Endometrial microvascular endothelial cells (primary cell): ENCODE data around the gene INTS14. TPM values are rescaled to one million over a fixed set of nuclear protein-coding genes. Genes with fewer than 3 reads are reported as not detected.

Source experiments
- in situ Hi-C: cut with HindIII; loops from 2 replicates; pipeline ENCODE4 v1.10.0; 2017; ENCODE audit warnings: low sequenced_read_pairs, low pct_unique_long_range_greater_than_20kb; ENCODE audit errors: inconsistent ontology term
- total RNA-seq: library from RNA; depleted of rRNA; stranded (reverse); fragments of >200 nt; gene quantifications from one replicate; pipeline ENCODE4 v1.2.3, GENCODE V29; 2015; ENCODE audit errors: inconsistent ontology term

INTS14 gene
- 47.9 TPM for total RNA-seq

DNA sequence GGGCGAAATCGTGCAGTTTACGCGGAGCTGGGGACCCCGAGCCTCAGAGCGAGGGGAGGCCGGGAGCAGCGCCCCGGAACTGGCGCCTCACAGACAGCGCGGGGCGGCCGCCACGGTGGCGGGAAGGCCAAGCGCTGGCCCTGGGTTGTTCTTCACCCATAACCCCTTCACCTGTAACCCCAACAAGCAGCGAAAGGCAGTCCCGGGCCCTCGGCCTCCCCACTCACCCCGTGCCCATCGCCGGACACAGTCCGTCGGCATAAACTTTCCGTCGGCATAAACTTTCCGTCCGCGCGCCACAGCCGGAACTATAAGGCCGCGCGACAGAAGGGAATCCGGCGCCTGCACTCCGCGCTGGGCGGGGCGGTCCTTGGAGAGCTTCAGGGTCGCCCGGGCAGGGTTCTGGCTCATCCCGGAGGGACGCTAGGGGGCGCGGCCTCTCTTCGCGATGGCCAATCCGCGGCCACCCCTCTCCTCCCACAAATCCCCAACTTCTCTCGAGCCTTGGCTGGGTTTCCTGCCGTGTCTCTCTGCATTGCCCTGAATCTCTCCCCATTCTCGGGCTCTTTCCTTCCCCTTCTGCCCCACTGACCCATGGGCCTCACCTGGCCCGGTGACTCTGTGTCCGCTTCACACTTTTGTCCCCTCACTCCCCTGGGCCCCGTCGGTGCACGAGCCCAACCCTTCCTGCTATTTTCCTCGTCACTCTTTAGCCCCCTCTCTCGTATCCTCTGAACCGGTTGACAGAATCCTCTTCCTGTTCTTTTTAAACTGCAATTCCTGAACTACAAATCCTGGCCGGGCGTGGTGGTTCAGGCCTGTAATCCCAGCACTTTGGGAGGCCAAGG, at the start of gene INTS14:
Gene INTS14 (minus strand): TSS at position 261 of the 848 bp plus-strand sequence. CDS start 3,751 bp downstream, outside the sequence.
- in situ Hi-C loops, result no loop called here

DNA sequence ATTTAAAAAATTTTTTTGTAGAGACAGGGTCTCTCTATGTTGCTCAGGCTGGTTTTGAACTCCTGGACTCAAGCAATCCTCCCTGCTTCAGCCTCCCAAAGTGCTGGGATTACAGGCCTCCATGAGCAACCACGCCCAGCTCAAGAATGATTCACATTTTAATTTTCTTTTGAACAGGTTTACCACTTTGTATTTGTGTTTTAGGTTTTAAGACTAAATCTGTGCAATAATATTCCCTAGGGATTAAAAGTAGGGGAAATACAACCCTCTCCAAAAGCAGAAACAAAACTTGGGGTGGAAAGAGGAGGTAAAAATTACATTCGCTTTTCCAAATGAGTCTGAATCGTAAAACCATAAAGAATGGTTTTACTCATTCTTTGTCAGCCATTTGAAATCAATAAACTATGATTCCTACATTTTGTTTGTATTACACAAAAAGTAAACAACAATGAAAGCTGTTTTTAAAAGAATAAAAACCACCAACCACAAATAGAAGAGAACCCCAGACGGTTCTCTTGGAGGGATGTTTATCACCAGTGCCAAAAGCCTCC, 48.6 kb upstream of the INTS14 start:
- in situ Hi-C loops, result no loop called here

DNA sequence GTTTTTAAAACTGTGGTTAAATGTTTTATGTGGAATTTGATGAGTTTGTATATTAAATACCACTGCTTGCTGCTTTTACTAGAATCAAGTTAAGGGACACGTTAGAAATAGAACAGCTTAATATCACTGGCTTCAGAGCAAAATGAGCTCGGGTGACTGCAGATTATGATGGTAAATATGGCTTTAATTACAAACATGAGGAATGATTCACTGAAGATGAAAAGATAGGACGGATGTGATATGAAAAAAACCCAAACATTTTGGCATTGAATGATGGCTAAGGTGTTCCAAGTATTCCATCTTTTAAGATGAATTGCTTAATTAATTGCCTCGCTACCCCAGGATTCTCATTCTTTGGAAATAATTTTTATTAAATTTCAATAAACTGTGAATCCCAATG, 44.5 kb upstream of the INTS14 start:
- in situ Hi-C loops, result no loop called here

GRCh38 chr15:65655026-65655425, 44.1 kb upstream of the INTS14 start:
- in situ Hi-C loops, result no loop called here

- in situ Hi-C loops, result no loop called here
Observed at GRCh38 chr15:65653801-65654521, 43.0 kb upstream of the INTS14 start.

DNA sequence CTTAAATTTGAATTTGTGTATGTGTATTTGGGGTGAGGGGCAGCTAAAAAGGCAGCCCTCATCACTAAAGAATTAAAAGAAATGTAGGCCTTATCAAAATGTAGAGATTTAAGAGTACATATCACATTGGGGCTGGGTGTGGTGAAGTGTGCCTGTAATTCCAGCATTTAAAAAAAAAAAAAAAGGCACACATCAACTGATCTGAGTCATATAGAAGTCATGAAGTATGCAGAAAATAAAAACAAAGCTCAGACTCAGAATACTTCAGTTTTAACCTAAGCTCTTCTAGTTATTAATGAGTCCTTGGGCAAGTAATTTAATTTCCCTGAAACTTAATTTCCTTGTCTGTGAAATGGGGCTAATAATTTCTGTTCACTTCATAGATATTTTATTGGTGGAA, 42.4 kb upstream of the INTS14 start:
- in situ Hi-C loops, result no loop called here

GRCh38 chr15:65651831-65652749, 41.2 kb upstream of the INTS14 start:
- in situ Hi-C loops, result no loop called here

- in situ Hi-C loops, result no loop called here
Observed at GRCh38 chr15:65651042-65651322, 40.1 kb upstream of the INTS14 start.

- in situ Hi-C loops, result no loop called here
Observed at GRCh38 chr15:65650312-65651041, 39.5 kb upstream of the INTS14 start.

GRCh38 chr15:65646486-65646885, 35.6 kb upstream of the INTS14 start:
- in situ Hi-C loops, result no loop called here

DNA sequence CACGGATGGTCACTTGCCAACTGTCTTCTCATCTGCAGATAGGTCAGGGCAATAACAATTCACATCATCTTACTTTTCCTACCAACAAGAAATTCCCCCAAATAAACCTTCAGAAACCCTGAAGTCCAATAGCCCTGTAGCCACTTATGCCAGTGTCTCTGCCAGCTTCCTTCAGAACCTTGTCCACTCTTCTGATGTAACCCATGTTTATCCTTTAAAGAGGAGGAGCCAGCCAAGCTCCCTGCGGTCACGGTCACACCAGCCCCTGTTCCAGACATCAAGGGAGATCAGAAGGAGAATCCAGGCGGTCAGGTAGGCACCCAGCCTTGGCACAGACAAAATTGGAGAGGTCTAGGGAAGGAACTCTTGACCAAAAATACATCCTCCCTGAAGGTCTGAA, 34.5 kb upstream of the INTS14 start:
- in situ Hi-C loops, result no loop called here

GRCh38 chr15:65644282-65644681, 33.4 kb upstream of the INTS14 start:
- in situ Hi-C loops, result no loop called here

- in situ Hi-C loops, result no loop called here
Observed at GRCh38 chr15:65642594-65642993, 31.7 kb upstream of the INTS14 start.

DNA sequence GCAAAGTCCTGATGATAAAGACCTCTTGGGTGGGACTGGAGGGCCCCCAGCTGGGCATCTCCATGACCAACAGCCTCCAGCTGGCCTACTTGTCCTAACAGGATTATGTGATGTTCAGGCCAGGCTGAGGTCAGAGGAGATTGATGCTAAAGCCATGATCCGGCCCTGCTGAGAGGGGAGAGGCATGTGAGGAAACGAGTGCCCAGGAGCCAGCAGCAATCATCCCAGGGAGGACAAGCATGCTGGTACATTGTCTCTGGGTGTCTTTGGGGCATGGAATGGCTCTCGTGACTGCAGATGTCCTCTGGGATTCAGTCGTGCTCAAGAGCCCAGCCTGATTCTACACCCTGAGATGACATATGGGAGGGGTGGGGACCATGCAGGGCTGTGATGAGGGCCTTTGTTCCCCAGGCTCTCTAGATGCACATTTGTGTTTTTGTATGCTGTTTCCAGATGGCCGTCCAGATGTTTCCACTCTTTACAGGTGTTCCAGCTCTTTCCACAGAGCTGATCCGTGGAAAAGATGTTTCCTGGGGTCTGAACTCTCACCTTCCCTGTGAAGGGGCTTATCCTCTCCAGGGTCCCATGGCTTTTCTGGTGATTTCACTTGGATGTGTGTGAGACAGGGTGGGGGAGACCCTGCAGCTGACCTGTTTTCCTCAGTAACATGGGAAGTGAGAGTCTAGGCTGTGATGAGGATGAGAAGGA, 31.0 kb upstream of the INTS14 start:
- in situ Hi-C loops, result no loop called here

GRCh38 chr15:65639509-65639908, 28.6 kb upstream of the INTS14 start:
- in situ Hi-C loops, result no loop called here

GRCh38 chr15:65638681-65639089, 27.8 kb upstream of the INTS14 start:
- in situ Hi-C loops, result no loop called here

DNA sequence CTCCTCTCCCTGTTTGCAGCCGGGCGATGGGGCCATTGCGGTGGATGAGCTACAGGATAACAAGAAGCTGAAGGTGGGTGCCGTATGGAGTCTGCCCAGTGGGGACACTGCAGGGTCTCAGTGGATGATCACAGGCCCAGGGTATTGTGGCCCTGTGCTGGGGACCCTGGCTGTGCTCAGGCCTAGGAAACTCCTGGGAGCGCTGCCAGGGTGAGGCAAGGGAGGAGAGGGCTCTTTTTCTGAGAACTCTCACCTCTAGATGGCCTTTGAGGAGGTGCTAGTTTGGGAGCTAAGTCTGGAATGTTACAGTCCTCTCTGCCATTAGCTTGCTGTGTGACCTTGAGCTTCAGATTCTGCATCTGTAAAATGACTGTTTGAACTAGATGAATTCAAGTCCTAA, 27.2 kb upstream of the INTS14 start:
- in situ Hi-C loops, result no loop called here

DNA sequence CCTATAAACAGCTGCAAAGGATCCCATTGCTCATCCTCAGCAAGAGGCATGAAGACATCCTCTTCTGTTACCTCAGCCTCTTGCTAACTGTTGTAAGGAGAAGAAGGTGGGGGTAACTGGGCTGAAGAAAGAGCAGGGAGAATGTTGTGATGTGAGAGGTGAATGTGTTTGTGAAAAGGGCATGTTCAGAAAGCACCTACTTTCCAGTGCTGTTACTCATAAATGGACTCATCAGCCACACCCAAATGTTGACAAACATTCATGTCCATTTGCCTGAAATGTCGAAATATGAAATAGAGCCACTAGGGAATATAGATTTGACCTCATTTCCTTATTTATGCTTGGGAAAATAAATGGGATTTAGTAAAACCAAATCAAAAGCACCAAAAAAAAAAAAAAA, 23.4 kb upstream of the INTS14 start:
- in situ Hi-C loops, result no loop called here
